ENCODE data around the gene MIPEP. TPM values are rescaled to one million over a fixed set of nuclear protein-coding genes. Genes with fewer than 3 reads are reported as not detected.
"Not testable (repeated sequence)": the region's sequence is repeated elsewhere in the genome, so short reads cannot be mapped to it uniquely, and the experiment has no call there.

MIPEP gene
- total RNA-seq, 1 donor from 2014 or later: 6.5 TPM

GRCh38 chr13:23776698-23777574 is 112.3 kb downstream of the MIPEP start:
- DNase-seq (ENCODE audit: low read depth in 2 of 2): no peak

- no peak for DNase-seq (ENCODE audit: low read depth in 2 of 2)
Observed at GRCh38 chr13:23772717-23773116, 116.5 kb downstream of the MIPEP start.

- DNase-seq (ENCODE audit: low read depth in 2 of 2): no peak
Observed at GRCh38 chr13:23771956-23772355, 117.2 kb downstream of the MIPEP start.

- no peak for DNase-seq (ENCODE audit: low read depth in 2 of 2)
Observed at GRCh38 chr13:23771552-23771951, 117.6 kb downstream of the MIPEP start.

GRCh38 chr13:23770973-23771372 is 118.2 kb downstream of the MIPEP start:
- no peak for DNase-seq (ENCODE audit: low read depth in 2 of 2)

- no peak for DNase-seq (ENCODE audit: low read depth in 2 of 2)
Observed at GRCh38 chr13:23770428-23770827, 118.8 kb downstream of the MIPEP start.

- no peak for DNase-seq (ENCODE audit: low read depth in 2 of 2)
Observed at GRCh38 chr13:23769401-23769800, 119.8 kb downstream of the MIPEP start.

GRCh38 chr13:23767838-23768237 is 121.4 kb downstream of the MIPEP start:
- no peak for DNase-seq (ENCODE audit: low read depth in 2 of 2)

GRCh38 chr13:23766939-23767338 is 122.3 kb downstream of the MIPEP start:
- no peak for DNase-seq (ENCODE audit: low read depth in 2 of 2)

GRCh38 chr13:23766283-23766682 is 122.9 kb downstream of the MIPEP start:
- DNase-seq (ENCODE audit: low read depth in 2 of 2): peak in 1 of 2 donors; percentile 52

- DNase-seq (ENCODE audit: low read depth in 2 of 2): no peak
Observed at GRCh38 chr13:23765531-23765930, 123.7 kb downstream of the MIPEP start.

GRCh38 chr13:23763318-23763717 is 125.9 kb downstream of the MIPEP start:
- DNase-seq (ENCODE audit: low read depth in 2 of 2): no peak

GRCh38 chr13:23761760-23762159 is 127.4 kb downstream of the MIPEP start:
- not testable (repeated sequence) for DNase-seq (ENCODE audit: low read depth in 2 of 2)

- DNase-seq (ENCODE audit: low read depth in 2 of 2): no peak
Observed at GRCh38 chr13:23760000-23760399, 129.2 kb downstream of the MIPEP start.

- DNase-seq (ENCODE audit: low read depth in 2 of 2): no peak
Observed at GRCh38 chr13:23758798-23759527, 130.2 kb downstream of the MIPEP start.

- DNase-seq (ENCODE audit: low read depth in 2 of 2): peak in 1 of 2 donors; percentile 24
Observed at GRCh38 chr13:23754997-23755396, 134.2 kb downstream of the MIPEP start.

GRCh38 chr13:23754506-23754905 is 134.7 kb downstream of the MIPEP start:
- peak; percentile 12 to 59 for DNase-seq (ENCODE audit: low read depth in 2 of 2)

- peak; percentile 18 to 61 for DNase-seq (ENCODE audit: low read depth in 2 of 2)
Observed at GRCh38 chr13:23753458-23753857, 135.7 kb downstream of the MIPEP start.

- no peak for DNase-seq (ENCODE audit: low read depth in 2 of 2)
Observed at GRCh38 chr13:23752111-23753001, 136.8 kb downstream of the MIPEP start.

- peak in 1 of 2 donors; percentile 43 for DNase-seq (ENCODE audit: low read depth in 2 of 2)
Observed at GRCh38 chr13:23751195-23751594, 138.0 kb downstream of the MIPEP start.

GRCh38 chr13:23750383-23751121 is 138.6 kb downstream of the MIPEP start:
- peak; percentile 67 to 89 for DNase-seq (ENCODE audit: low read depth in 2 of 2)

Measured in lung microvascular endothelial cell (primary cell).